HG03064 (cell line): Measurements from ENCODE around the gene OPCML.

Experiments used
- ATAC-seq: cut with Tn5 transposase; IDR thresholded peaks from one replicate; pipeline ENCODE4 v1.9.1; 2021; ENCODE audit warnings: low read depth; ENCODE audit not compliant: unreplicated experiment

OPCML gene

GRCh38 chr11:133004369-133004768 is 527.9 kb downstream of the OPCML start:
- no peak for ATAC-seq

- ATAC-seq: no peak
These were observed 532.8 kb downstream of the OPCML start for GRCh38 chr11:132999516-132999915.

GRCh38 chr11:132999031-132999430 is 533.3 kb downstream of the OPCML start:
- ATAC-seq: no peak

GRCh38 chr11:132997396-132997795 is 534.9 kb downstream of the OPCML start:
- ATAC-seq: no peak

- ATAC-seq: no peak
These were observed 537.3 kb downstream of the OPCML start for GRCh38 chr11:132994966-132995365.

- no peak for ATAC-seq
These were observed 538.3 kb downstream of the OPCML start for GRCh38 chr11:132993991-132994502.

GRCh38 chr11:132992838-132993631 is 539.3 kb downstream of the OPCML start:
- ATAC-seq: no peak

- ATAC-seq: no peak
These were observed 543.9 kb downstream of the OPCML start for GRCh38 chr11:132988411-132988810.

GRCh38 chr11:132987936-132988335 is 544.4 kb downstream of the OPCML start:
- no peak for ATAC-seq

GRCh38 chr11:132983641-132983978 is 548.7 kb downstream of the OPCML start:
- ATAC-seq: no peak

- ATAC-seq: no peak
These were observed 549.3 kb downstream of the OPCML start for GRCh38 chr11:132982772-132983640.

- no peak for ATAC-seq
These were observed 551.0 kb downstream of the OPCML start for GRCh38 chr11:132981131-132981956.

- no peak for ATAC-seq
These were observed 551.6 kb downstream of the OPCML start for GRCh38 chr11:132980670-132981069.

GRCh38 chr11:132977746-132978145 is 554.6 kb downstream of the OPCML start:
- ATAC-seq: no peak

GRCh38 chr11:132977241-132977640 is 555.1 kb downstream of the OPCML start:
- ATAC-seq: no peak

GRCh38 chr11:132976115-132976514 is 556.2 kb downstream of the OPCML start:
- ATAC-seq: no peak

- ATAC-seq: no peak
These were observed 558.6 kb downstream of the OPCML start for GRCh38 chr11:132973686-132974085.

- ATAC-seq: no peak
These were observed 559.7 kb downstream of the OPCML start for GRCh38 chr11:132972565-132972964.

GRCh38 chr11:132971351-132971750 is 561.0 kb downstream of the OPCML start:
- no peak for ATAC-seq

- ATAC-seq: no peak
These were observed 562.4 kb downstream of the OPCML start for GRCh38 chr11:132969892-132970291.

- ATAC-seq: no peak
These were observed 570.3 kb downstream of the OPCML start for GRCh38 chr11:132962041-132962440.
